Measurements from ENCODE around the gene ZNF280B. TPM values are rescaled to one million over a fixed set of nuclear protein-coding genes. Genes with fewer than 3 reads are reported as not detected.
"Not testable (repeated sequence)": the region's sequence is repeated elsewhere in the genome, so short reads cannot be mapped to it uniquely, and the experiment has no call there.

Gene ZNF280B
- total RNA-seq, 1 experiment from 2014 or later = 1.8 TPM

DNA sequence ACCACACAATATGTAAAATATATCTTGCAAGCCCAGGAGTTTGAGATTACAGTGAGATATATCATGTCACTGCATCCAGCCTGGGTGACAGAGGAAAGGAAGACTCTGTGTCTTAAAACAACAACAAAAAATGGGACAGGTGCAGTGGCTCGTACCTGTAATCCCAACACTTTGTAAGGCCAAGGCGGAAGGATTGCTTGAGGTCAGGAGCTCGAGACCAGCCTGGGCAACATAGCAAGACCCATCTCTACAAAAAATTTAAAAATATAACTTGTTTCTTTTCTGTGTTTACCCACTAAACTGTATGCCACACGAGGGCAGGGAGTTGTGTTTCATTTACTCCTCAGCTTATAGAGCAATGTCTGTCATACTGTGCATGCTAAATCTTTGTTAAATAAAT is 8.4 kb upstream of the ZNF280B start:
- H3K4me3 ChIP-seq = no peak overlapping the region
- no peak overlapping the region for H3K27ac ChIP-seq
- POLR2A ChIA-PET (ENCODE audit: unreplicated experiment) = interaction anchor here (0.6 kb wide), 1 partner anchor 540 kb away, joined by 3 read pairs; no protein-coding TSS in a partner anchor
- no TSS peak for BruUV-seq (replicated peaks)
- H3F3A ChIP-seq (ENCODE audit: insufficient read depth, low read depth) = no peaks in the 10 kb centered on the region
- no peaks in the 10 kb centered on the region for H3K36me3 ChIP-seq (ENCODE audit: low read depth)
- TF ChIP-seq EZH2 (IDR thresholded peaks at IDR 0.05; ENCODE audit: low read depth) = no peak
- TF ChIP-seq CTCF (conservative IDR thresholded peaks at IDR 0.05) = no peak
- no peaks in the 10 kb centered on the region for H3K9me3 ChIP-seq (ENCODE audit: insufficient read depth, low read depth)
- H4K20me1 ChIP-seq (ENCODE audit: insufficient read depth) = no peaks in the 10 kb centered on the region
- H3K4me1 ChIP-seq (replicated peaks; ENCODE audit: insufficient read depth) = no peaks in the 10 kb centered on the region
- CTCF ChIA-PET = no interaction called here
- no peak overlapping the region for H3K4me2 ChIP-seq
- no peak for DNase-seq
- H3K9me2 ChIP-seq (ENCODE audit: insufficient read depth) = no peaks in the 10 kb centered on the region
- intact Hi-C loops (cut with micrococcal nuclease; ENCODE audit: unreplicated experiment) = no loop called here
- H2AFZ ChIP-seq = no peak overlapping the region
- H3K27me3 ChIP-seq (ENCODE audit: insufficient read depth, low read depth) = peaks cover 39% of the 10 kb centered on the region
- H3K79me2 ChIP-seq (ENCODE audit: low read depth) = no peaks in the 10 kb centered on the region

GRCh38 chr22:22515890-22516289 is 7.3 kb upstream of the ZNF280B start:
- TF ChIP-seq EZH2 (IDR thresholded peaks at IDR 0.05; ENCODE audit: low read depth) (no peak), CTCF (conservative IDR thresholded peaks at IDR 0.05) (no peak)
- H3K27me3 ChIP-seq (ENCODE audit: insufficient read depth, low read depth) = peaks cover 42% of the 10 kb centered on the region
- H3K4me1 ChIP-seq (replicated peaks; ENCODE audit: insufficient read depth) = no peaks in the 10 kb centered on the region
- BruUV-seq (replicated peaks) = no TSS peak
- no peak overlapping the region for H2AFZ ChIP-seq
- intact Hi-C loops (cut with micrococcal nuclease; ENCODE audit: unreplicated experiment) = no loop called here
- H3K4me3 ChIP-seq = no peak overlapping the region
- CTCF ChIA-PET = no interaction called here
- no peaks in the 10 kb centered on the region for H3F3A ChIP-seq (ENCODE audit: insufficient read depth, low read depth)
- no peaks in the 10 kb centered on the region for H4K20me1 ChIP-seq (ENCODE audit: insufficient read depth)
- POLR2A ChIA-PET (ENCODE audit: unreplicated experiment) = no interaction called here
- H3K27ac ChIP-seq = no peak overlapping the region
- no peaks in the 10 kb centered on the region for H3K9me3 ChIP-seq (ENCODE audit: insufficient read depth, low read depth)
- H3K79me2 ChIP-seq (ENCODE audit: low read depth) = no peaks in the 10 kb centered on the region
- H3K9me2 ChIP-seq (ENCODE audit: insufficient read depth) = no peaks in the 10 kb centered on the region
- no peaks in the 10 kb centered on the region for H3K36me3 ChIP-seq (ENCODE audit: low read depth)
- DNase-seq = no peak
- H3K4me2 ChIP-seq = no peak overlapping the region

DNA sequence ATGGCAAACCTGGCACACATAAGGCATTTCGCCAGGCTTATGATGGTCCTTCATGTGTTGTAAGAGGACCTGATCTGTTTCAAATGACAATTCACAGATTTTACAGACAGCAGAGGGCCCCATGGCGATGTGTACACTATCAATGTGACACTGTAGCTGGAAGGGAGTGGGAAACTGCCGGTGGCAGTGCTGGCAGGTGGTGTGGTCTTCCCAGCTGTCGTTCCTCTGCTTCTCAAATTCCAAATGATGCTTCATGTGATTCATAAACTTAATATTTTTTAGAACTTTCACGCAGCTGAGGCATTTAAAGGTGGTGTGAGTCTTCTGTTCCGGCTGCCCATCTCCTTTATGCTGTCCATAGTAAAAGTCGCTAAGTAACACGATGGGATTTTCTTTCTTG is 5.9 kb upstream of the ZNF280B start:
- H3K9me3 ChIP-seq (ENCODE audit: insufficient read depth, low read depth); POLR2A ChIA-PET (ENCODE audit: unreplicated experiment); H2AFZ ChIP-seq; DNase-seq; H3F3A ChIP-seq (ENCODE audit: insufficient read depth, low read depth); H3K79me2 ChIP-seq (ENCODE audit: low read depth); H3K4me1 ChIP-seq (replicated peaks; ENCODE audit: insufficient read depth); H3K27ac ChIP-seq; BruUV-seq (replicated peaks); H3K4me3 ChIP-seq; H4K20me1 ChIP-seq (ENCODE audit: insufficient read depth); intact Hi-C loops (cut with micrococcal nuclease; ENCODE audit: unreplicated experiment); CTCF ChIA-PET; H3K9me2 ChIP-seq (ENCODE audit: insufficient read depth); H3K36me3 ChIP-seq (ENCODE audit: low read depth); H3K4me2 ChIP-seq: not testable (repeated sequence)
- peaks cover 42% of the 10 kb centered on the region for H3K27me3 ChIP-seq (ENCODE audit: insufficient read depth, low read depth)

GRCh38 chr22:22513619-22514018 is 5.1 kb upstream of the ZNF280B start:
- no peaks in the 10 kb centered on the region for H3K79me2 ChIP-seq (ENCODE audit: low read depth)
- no peak for TF ChIP-seq EZH2 (IDR thresholded peaks at IDR 0.05; ENCODE audit: low read depth)
- TF ChIP-seq CTCF (conservative IDR thresholded peaks at IDR 0.05) = no peak
- no peaks in the 10 kb centered on the region for H4K20me1 ChIP-seq (ENCODE audit: insufficient read depth)
- no peaks in the 10 kb centered on the region for H3F3A ChIP-seq (ENCODE audit: insufficient read depth, low read depth)
- no peaks in the 10 kb centered on the region for H3K36me3 ChIP-seq (ENCODE audit: low read depth)
- H3K4me3 ChIP-seq = no peak overlapping the region
- no peak overlapping the region for H3K27ac ChIP-seq
- peaks cover 10% of the 10 kb centered on the region; the same call in 1 of the 2 replicates for H3K9me3 ChIP-seq (ENCODE audit: insufficient read depth, low read depth)
- POLR2A ChIA-PET (ENCODE audit: unreplicated experiment) = no interaction called here
- H3K4me2 ChIP-seq = no peak overlapping the region
- no peaks in the 10 kb centered on the region for H3K9me2 ChIP-seq (ENCODE audit: insufficient read depth)
- CTCF ChIA-PET = no interaction called here
- no TSS peak for BruUV-seq (replicated peaks)
- H3K4me1 ChIP-seq (replicated peaks; ENCODE audit: insufficient read depth) = no peaks in the 10 kb centered on the region
- DNase-seq = no peak
- intact Hi-C loops (cut with micrococcal nuclease; ENCODE audit: unreplicated experiment) = no loop called here
- no peak overlapping the region for H2AFZ ChIP-seq
- peaks cover 42% of the 10 kb centered on the region for H3K27me3 ChIP-seq (ENCODE audit: insufficient read depth, low read depth)
